CD4-positive, alpha-beta T cell treated with Interleukin-1 beta for 1 hour (primary cell): ENCODE measurements around the gene SLC25A19.
"Not testable (repeated sequence)": the region's sequence is repeated elsewhere in the genome, so short reads cannot be mapped to it uniquely, and the experiment has no call there.

Source experiments
- DNase-seq, 2 donors: peaks; one replicate each; pipeline ENCODE4 v3.0.0-alpha.2; 2020 to 2022

The SLC25A19 gene

GRCh38 chr17:75301502-75302206 lies 12.4 kb upstream of the SLC25A19 start:
- DNase-seq, result peak in 1 of 2 donors; percentile 55

DNA sequence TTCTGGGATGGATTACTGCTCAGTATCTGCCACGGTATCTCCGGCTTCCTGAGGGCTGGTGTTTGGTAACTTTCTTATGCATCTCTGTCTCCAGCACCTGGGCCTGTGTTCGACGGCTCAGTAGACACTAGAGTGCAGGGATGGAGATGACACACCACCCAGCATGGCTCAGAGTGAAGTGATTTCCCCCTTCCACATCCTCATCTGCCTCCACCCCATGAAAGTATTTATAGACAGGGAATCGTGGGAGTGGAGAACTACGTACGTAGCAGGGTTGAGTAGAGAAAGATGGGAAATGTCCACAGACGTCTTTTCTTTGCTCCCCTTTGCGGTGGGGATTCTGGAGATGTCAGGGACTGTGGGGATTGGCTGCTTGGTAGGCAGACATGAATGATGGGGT lies 11.8 kb upstream of the SLC25A19 start:
- no peak for DNase-seq

GRCh38 chr17:75300280-75300679 lies 11.0 kb upstream of the SLC25A19 start:
- DNase-seq, result no peak

DNA sequence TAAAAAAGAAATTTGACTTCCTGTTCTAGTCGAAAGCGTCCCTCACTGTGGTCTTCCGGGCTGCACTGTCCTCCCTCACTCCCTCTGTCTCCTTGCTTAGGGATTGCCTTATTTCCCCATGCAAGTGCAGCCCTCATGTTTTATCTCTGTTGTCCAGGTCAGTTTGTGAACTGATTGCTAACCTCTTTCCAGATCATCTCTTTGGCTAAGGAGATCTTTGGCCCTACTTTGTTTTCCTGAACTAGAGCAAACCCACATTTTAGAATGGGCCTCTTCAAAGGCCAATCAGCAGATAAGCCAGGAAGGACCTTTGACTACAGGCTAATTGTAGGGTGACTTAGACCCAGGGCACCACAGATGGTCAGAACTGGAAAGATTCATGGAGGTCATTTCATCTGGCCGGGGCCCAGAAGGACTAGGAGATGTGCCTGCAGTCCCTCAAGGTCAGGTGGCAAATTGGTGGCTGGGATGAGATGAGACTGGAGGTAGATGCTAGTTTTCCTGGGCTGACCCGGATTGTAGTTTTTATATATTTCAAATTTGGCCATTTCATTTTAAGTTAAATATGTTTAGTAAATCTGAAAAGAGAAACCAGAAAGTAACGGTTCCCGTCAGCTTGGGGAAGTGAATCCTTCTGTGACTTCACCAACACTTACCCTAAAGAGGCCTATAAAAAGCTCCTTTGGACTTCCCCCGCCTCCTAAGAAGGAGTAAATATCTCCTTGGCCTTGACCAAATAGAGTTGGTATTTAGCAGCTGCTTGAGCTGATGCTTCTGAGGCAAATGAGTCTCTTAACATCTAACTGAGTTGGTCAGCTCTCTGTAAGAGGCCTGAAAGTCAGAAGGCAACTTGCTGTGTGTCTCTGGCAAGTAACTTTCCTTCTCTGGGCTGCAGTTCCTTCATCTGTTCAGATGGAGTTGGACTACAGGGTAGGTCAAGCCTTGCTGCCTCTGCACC lies 6.2 kb upstream of the SLC25A19 start:
- DNase-seq, result peak; percentile 19 to 59

GRCh38 chr17:75292810-75293448 lies 3.7 kb upstream of the SLC25A19 start:
- peak in 1 of 2 donors; percentile 37 for DNase-seq

DNA sequence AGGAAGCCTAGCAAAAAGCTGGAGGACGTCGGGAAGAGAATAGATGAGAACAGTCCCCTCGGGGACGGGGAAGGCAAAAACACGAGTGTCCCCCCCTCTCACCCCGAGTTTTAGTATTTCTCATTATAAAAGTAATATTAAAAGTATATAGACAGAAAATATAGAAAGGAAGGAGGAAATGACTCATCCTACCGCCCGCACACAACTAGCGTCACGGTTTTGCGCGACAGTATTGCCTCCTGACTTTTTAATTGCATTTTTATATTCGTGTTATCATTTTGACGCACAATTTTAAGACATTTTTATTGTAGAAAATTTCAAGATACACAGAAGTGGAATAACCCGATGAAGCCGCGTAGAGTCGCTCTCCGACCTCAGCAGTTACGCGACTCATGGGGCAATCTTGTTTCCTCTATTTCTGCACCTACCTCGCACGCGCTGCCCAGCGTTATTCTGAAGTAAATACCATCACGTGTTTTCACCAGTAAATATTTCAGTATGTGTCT lies 652 bp upstream of the SLC25A19 start:
- peak; percentile 59 to 75 for DNase-seq

GRCh38 chr17:75288770-75289114 lies 491 bp downstream of the SLC25A19 start:
- peak in 1 of 2 donors; percentile 33 for DNase-seq

- no peak for DNase-seq
These were observed 874 bp downstream of the SLC25A19 start for GRCh38 chr17:75288359-75288758.

DNA sequence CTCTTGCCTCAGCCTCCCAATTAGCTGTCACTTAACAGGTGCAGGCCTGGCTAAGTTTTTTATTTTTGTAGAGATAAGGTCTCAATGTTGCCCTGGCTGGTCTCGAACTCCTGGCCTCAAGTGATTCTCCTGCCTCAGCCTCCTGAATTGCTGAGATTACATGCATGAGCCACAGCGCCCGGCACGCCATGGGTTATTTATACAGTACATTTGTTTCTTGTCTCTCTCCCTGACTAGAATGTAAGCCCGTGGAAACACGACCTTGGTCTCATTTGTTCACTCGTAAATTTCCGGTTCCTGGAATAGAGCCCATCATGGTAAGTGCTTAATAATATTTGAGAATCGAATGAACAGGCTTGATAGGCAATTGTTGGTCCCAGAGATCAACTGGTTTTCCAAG lies 2.0 kb downstream of the SLC25A19 start:
- DNase-seq, result no peak

GRCh38 chr17:75285123-75285522 lies 4.1 kb downstream of the SLC25A19 start:
- DNase-seq, result no peak

DNA sequence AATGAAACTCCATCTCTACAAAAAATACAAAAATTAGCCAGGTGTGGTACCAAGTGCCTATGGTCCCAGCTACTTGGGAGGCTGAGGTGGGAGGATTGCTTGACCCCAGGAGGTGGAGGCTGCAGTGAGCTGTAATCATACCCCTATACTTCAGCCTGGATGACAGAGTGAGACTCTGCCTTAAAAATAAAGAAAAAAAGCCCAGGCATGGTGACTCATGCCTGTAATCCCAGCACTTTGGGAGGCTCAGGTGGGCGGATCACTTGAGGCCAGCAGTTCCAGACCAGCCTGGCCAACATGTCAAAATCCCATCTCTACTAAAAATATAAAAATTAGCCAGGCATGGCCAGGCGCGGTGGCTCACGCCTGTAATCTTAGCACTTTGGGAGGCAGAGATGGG lies 9.0 kb downstream of the SLC25A19 start:
- DNase-seq, result not testable (repeated sequence)

GRCh38 chr17:75277664-75278071 lies 11.6 kb downstream of the SLC25A19 start:
- no peak for DNase-seq

- no peak for DNase-seq
These were observed 15.1 kb downstream of the SLC25A19 start for GRCh38 chr17:75273977-75274708.

- no peak for DNase-seq
These were observed 16.4 kb downstream of the SLC25A19 start for GRCh38 chr17:75272848-75273184.

- DNase-seq, result no peak
These were observed 17.0 kb downstream of the SLC25A19 start for GRCh38 chr17:75271955-75272847.

- peak; percentile 89 to 90 for DNase-seq
These were observed 17.8 kb downstream of the SLC25A19 start for GRCh38 chr17:75271233-75271954.

DNA sequence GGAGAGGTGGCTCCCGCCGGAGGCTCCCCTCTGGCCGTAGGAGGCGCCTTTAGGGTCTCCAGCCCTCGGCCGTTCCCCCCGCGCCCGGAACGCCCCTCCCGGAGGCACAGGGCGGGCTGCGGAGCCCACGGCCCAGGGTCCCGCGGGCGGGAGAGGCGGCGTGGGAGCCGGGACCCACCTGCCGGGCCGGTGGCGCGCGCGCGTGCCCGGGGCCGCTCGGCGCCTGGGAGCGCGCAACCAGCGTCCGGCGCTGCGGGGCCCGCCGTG lies 18.3 kb downstream of the SLC25A19 start, which contains the start of gene MIF4GD:
Gene MIF4GD (minus strand): TSS at position 266 of the 267 bp plus-strand sequence. CDS start 1,036 bp downstream, outside the sequence.
- DNase-seq, result no peak

- peak; percentile 49 to 52 for DNase-seq
These were observed 18.8 kb downstream of the SLC25A19 start for GRCh38 chr17:75270218-75270965.

- DNase-seq, result no peak
These were observed 19.4 kb downstream of the SLC25A19 start for GRCh38 chr17:75269844-75270217.
